Right ventricle myocardium inferior (tissue), 1 donor: ENCODE measurements around the gene GATA5. TPM values are rescaled to one million over a fixed set of nuclear protein-coding genes. Genes with fewer than 3 reads are reported as not detected.

ENCODE experiments used
- ATAC-seq: fragments of 200-7000 bp; cut with Tn5 transposase; one replicate; pipeline ENCODE4 v1.9.1; 2020; ENCODE audit warnings: mild to moderate bottlenecking, moderate library complexity
- DNase-seq: peaks from one replicate; pipeline ENCODE4 v3.0.0; 2021; ENCODE audit errors: missing footprints
- intact Hi-C: fragments of 100-400 bp; cut with DNase I; formaldehyde crosslinking; loops from one replicate; pipeline ENCODE4 v1.11.0; 2022
- long read RNA-seq: library from polyadenylated mRNA; unstranded; transcript quantifications from one replicate; pipeline ENCODE4 v2.0.0, GENCODE V29; 2021
- total RNA-seq: library from RNA; stranded (reverse); fragmentation: NEBNext Ultra II Directional; extraction: Animal tissue kit (Norgen Biotek cat#: 25700); gene quantifications from one replicate; pipeline ENCODE4 v1.2.1, GENCODE V29; 2021
- donor health status: DM: no; HTN: yes; CAD: no; lungs with severe emphysema.

The GATA5 gene, protein sequence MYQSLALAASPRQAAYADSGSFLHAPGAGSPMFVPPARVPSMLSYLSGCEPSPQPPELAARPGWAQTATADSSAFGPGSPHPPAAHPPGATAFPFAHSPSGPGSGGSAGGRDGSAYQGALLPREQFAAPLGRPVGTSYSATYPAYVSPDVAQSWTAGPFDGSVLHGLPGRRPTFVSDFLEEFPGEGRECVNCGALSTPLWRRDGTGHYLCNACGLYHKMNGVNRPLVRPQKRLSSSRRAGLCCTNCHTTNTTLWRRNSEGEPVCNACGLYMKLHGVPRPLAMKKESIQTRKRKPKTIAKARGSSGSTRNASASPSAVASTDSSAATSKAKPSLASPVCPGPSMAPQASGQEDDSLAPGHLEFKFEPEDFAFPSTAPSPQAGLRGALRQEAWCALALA
- total RNA-seq, result 1.7 TPM
- long read RNA-seq, partial matches to known transcripts, result 2 of 3 reads
- long read RNA-seq, other reads (novel, unspliced or antisense), result 0 of 3 reads

DNA sequence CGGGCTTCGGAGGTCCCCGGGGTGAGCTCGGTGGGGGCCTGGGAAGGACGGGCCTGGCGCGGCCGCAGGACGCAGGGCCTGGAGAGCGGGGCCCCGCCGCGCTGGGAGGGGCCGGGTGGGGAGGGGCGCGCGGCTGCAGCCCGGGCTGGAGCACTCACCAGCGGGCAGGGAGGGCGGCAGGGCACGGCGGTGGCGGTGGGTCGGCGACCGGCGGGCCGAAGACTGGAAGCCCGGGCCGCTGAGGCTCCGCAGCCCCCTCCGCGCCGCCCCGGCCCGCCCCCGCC is at the start of gene GATA5:
Gene GATA5 (minus strand): TSS at position 224 of the 284 bp plus-strand sequence. CDS start 474 bp downstream, outside the sequence.
- ATAC-seq (peak; percentile 33), DNase-seq (no peak)
- intact Hi-C loops, result no loop called here

DNA sequence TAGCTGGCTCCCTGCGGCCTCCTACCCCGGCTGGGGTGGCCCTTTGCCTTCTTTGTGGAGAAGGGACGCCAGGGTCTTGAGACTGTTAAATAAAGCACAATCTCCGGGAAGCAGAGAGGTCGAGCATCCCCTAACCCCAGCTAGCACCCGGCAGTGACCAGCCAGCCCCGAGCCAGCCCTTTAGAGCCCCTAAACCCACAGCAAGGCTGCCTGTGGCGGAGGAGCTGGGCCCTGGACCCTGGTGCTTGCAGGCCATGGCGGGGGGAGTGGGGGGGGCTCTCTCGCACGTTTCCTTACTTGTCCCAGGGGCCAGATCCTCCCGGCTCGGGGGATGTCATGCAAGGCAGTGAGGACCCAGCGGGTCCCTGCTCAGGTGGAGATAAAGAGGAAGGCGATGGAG is 49.2 kb upstream of the GATA5 start:
- no peak for DNase-seq
- no peak for ATAC-seq
- intact Hi-C loops, result no loop called here

DNA sequence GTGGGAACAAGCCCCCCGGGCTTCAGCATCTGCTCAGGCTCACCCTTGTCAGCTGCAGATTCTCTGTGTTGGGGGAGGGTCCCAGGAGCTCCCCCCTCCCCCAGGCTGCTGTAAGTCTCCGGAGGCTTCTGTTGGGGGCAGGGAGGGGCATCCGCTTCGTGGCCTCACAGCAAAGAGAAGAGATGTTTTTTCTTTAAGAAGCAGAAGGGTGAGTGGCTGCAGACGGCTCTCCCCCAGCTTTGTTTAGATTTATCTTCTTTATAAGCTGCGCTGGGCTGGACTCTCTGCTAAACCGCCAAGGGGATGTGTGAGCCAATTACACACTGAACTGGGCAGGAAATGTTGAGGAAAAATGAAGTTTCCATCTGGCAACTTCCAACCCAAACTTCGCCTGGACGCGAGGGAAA is 48.7 kb upstream of the GATA5 start:
- ATAC-seq, result no peak
- DNase-seq, result no peak

DNA sequence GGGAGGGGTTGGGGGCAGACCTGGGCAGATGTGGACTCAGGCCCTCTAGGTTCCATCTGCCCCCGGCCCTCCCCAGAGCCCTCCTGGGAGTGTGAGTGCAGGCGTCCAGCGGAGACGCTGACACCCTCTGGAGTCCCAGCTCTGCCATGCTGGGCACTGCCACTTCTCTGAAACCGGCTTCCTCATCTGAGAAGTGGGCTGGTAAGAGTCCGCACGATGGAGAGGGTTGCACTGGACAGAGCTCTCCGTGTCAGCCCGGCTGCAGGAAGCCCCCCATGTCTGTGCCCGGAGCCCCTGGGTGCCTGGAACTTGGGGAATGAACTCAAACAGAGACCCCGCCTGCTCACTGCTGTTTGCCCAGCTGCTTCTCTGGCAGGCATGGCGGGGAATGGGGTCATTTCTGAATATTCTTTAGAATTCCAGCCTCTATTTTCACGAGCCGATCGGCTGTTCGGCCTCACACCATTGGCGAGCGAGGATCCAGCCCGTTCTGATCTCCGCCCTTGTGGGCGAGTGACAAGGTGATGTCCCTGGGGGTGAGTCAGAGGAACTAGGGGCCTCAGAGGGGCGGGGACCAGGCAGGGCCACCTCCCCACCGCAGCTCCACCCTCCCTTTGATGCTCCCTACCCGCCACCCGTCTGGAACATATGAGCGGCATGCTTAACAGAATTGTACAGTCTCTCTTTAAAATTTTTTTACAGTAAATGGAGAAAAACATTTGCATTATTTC is 47.8 kb upstream of the GATA5 start:
- intact Hi-C loops, result no loop called here

More for the DNA sequence above, 48.7 kb upstream of the GATA5 start:
- intact Hi-C loops, result no loop called here

DNA sequence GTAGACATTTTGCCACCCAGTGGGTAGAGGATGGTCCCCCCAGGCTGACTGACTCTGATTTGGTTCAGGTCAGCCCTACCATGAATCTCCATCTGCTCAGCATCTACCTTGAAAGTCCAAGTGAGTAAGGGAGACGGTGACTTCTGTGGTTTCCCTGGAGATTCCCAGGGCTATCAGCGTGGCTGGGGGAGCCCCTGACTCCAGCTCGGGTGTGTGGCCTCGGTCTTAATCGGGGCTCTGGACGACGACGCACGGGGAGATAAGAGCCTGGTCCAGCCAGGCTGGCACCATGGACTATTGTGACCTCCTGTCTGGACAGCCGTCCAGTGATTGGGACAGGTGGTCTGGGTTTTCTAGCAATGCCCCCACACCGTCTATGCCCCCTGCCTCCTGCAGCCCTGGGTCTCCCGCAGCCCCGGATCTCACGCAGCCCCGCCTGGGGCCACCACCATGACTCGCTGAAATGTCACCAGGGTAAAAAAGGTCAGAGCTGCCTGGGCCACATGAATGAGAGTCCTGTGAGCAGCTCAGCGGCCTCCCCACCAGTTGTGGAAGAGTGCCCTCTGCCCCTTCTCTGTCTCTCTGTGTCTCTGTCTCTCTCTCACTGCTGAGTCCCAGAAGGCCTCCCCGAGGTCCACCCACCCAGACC is 47.1 kb upstream of the GATA5 start:
- ATAC-seq (no peak), DNase-seq (peak; percentile 6)
- intact Hi-C loops, result no loop called here

More for the DNA sequence above, 47.8 kb upstream of the GATA5 start:
- DNase-seq (no peak), ATAC-seq (no peak)

DNA sequence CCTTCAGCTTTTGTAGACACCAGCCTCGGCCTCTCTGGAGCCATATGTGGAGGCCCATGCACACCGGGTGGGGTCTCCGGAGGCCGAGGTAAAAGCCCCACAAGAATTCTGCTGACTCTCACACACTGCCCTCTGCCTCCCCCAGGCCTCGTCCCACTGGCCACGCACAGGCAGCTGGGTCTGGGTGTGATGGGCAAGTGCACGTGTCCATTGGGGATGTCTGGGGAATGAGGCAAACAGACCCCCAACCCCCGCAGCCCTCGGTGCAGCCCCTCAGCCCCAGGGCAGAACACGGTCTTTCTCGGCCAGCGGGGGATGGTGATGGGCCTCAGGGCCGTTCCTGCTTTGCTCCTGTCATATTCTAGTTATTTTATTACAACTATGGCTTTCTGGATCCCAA is 44.0 kb upstream of the GATA5 start:
- intact Hi-C loops, result no loop called here

DNA sequence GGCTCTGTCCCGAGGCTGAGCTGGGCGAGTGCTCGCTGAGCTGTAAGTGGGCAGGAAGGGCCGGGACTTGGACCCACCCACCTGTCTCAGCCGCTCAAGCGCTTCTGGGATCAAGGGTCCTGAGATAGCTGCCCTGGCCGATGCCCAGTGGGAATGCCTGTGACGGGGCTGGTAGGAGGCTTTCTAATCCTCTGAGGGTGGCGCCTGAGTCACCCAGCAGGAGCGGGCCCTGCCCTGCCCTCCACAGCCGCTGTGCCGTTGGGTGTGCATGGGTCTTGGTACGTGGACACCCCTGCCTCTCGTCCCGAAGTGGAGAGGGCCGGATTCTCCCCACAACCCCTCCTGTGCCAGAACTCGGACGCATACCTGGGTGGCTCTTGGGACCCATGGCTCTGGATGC is 43.1 kb upstream of the GATA5 start:
- ATAC-seq (no peak), DNase-seq (peak; percentile 30)
- intact Hi-C loops, result no loop called here

More for the DNA sequence above, 44.0 kb upstream of the GATA5 start:
- DNase-seq, result peak; percentile 15
- no peak for ATAC-seq

DNA sequence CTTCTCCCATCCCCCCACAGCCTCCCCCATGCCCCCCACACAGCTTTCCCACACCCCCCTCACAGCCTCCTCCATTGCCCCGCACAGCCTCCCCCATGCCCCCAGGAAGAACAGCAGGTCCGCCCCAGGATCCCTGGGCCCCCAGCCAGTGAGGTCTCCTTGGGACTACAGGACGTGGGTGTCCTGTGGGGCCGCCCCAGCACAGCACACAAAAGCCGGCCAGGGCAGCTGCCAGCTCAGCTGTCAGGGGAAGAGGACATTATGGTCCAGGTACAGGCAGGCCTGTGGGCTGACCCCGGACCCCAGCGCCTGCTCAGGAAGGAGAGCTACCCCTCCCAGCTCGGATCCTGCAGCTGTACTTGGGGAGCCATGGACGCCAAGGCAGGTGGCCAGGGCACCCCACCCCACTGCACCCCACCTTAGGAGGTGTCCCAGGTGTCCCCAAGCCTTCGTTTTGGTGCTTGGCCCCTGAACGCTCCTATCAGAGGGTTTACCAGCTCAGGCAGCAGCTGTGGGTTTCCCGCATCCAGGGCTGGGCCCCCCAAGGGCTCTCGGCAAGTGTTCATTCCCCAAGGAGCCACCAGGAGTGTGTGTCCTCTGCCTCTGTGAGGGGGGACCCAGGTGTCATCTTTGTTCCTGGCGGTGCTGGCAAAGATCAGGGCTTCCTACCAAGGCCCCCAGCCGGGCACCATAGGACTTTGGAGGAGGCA is 42.3 kb upstream of the GATA5 start:
- peak; percentile 57 for DNase-seq
- intact Hi-C loops, result no loop called here
- no peak for ATAC-seq

DNA sequence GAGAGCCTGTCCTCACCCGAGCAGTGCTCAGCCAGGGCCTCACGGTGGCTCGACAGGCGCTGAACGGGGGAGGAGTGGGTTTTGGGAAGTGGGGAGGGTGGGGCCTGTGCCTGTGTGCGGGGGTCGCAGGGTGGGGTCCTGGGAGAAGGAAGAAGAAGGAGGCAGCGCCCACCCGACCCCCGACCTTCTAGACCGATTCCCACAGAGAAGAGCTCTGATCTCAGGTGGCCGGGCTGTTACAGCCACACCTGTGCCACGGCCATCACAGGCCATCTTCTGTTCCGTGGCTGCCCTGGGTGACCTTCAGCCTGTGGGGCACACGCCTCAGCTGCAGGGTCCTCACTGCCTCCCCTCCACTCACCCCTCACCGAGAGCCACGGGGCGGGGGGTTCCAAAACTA is 41.4 kb upstream of the GATA5 start:
- intact Hi-C loops, result no loop called here
- DNase-seq, result peak; percentile 30
- no peak for ATAC-seq

DNA sequence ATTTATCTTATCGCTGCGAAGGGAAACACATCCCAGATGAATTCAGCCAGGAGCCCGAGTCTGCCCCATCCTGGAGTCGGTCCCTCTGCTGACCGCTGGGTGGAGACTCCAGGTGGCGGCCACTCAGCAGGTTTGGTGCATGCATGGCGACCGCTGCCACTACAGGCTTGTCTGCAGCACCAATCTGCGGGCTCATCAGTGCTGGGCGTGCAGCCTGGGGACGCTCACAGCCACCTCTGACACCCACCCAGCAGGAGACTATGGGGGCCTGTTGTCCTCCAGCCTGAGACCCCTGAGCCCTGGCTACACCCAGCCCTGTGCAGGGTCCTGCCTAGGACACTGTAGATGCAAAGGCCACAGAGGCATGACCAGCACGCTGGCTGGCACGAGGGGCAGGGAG is 40.5 kb upstream of the GATA5 start:
- intact Hi-C loops, result no loop called here
- DNase-seq, result peak; percentile 62
- peak; percentile 36 for ATAC-seq

DNA sequence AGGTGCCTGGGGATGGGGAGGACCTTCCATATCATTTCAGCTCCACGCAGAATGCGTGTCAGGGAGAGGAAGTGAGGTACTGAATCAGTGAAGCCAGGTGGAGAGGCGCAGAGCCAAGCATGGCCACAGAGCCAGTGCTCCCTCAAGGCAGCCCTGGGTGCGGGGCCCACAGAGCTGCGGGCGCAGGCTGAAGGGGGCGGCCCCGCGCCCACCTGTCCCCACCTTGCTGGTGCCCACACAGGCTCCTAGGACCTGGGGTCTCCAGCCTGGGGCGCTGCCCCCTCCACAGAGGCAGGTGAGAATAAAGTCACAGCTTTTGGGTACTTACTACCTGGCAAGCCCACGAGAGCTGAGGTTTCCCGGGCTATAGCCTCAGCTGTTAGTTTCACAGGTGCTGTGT is 40.0 kb upstream of the GATA5 start:
- intact Hi-C loops, result no loop called here
- DNase-seq (peak; percentile 61), ATAC-seq (no peak)

DNA sequence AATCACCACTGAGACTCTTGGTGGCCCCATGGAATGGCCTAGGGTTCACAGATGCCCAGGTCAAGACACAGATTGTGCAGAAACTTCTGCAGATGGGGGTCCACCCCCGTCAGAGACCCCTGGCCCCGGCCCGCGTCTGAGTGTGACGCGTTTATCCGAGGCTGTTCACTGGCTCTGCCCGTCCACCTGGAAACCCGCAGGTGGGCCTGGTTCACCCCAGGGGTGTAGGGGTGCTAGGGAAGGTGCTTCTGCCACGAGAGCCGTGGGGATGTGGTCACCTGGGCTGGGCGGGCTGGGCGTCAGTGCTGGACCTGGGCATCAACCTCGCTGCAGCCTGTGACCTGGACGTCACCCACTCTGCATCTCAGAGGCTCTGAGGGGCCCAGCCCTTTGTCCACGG is 39.5 kb upstream of the GATA5 start:
- DNase-seq, result peak; percentile 9
- intact Hi-C loops, result no loop called here
- no peak for ATAC-seq

DNA sequence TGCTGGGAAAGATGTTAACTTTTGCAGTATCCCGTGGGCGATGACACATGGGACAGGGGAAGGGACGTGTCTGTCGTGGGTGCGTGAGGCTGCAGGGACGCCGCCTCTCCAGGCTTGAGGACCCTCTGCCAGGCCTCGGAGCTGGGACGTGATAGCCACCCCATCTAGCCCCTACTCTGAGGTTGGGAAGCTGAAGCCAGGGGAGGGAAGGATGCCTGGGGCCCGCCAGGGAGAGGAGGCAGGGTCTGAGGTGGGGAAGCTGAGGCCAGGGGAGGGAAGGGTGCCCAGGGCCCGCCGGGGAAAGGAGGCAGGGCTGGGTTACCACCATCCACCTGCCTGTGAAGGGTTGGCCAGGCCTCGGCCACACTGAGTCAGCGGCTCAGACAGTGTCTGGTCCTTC is 38.2 kb upstream of the GATA5 start:
- no peak for DNase-seq
- intact Hi-C loops, result no loop called here
- no peak for ATAC-seq

DNA sequence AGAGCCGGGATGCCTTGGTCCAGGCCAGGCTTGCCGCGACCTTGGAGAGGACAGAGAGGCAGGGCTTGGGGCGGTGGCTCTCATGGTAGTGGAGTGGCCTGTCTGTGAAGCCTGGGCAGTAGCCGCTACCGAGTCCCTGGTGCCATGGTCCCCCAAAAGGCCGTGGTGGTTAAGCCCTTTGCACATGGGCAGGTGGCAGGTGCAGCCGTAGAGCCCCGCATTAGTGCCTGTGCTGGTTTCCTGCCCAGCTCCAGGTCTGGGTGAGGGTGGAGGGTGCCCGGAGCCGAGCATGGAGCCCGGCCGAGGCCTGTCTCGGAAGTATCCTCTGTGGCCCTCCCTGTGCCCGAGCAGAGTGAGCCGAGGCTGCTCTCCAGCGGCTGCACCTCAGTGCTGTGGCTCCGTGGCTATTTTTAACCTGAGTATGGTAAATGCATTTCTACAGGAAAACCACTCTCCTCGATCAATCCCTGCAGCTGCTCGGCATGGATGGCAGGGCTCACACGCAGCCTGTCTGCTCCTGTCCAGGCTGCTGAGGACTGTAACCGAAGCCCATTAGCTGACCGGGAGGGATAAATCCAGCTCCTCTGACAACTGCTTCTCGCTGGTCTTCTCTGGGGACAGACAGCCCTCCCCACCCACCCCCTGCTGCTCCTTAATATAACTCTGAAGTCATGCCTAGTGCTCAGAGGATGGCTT is 36.3 kb upstream of the GATA5 start:
- intact Hi-C loops, result no loop called here
- peak; percentile 49 for DNase-seq
- peak; percentile 70 for ATAC-seq

DNA sequence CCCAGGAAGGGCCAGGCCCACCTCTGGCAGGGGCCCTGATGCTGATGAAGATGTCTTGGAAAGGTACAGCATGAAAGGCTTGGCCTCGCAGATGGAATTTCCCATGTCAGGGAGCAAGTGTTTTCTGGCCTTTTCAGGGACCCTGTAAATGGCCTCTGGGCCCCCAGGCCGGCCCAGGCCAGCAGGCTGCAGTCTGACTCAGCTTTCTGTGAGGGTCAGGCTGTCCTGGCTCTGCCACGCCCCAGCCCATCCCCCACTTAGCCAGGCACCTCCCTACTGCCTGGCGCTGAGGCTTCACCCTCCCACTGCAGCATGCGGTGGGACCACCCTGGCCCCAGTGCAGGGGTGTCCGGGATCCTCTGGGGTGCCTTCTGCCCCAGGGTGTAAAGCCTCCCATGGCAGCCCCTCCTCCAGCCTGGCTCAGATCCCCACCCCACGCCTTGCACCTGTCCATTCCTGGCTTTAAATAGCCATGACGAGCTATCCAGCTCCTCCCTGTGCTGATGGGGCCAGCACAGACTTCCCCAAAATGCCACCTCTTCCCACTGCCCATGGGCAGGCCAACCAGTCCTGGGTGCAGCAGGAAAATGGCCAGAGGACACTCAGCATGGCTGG is 35.6 kb upstream of the GATA5 start:
- intact Hi-C loops, result no loop called here
- peak; percentile 9 for ATAC-seq
- DNase-seq, result peak; percentile 61

DNA sequence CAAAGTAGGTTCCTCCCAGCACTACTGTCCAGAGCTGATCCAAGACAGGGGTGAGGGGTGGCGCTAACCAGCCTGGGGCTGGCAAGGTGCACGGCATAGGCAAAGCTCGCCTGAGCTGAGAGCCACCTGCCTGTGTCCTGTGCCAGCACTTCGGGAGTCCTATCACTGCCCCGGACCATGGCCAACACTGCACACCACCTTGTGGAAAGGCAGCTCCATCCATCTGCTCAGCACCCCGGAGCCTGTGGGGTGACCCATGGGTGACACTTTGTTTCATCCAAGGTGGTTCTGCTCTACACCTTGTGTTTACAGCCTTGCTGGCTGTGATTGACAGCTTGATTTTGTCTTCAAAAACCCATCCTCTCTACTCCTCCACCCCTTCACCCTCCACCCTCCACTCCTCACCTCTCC is 32.9 kb upstream of the GATA5 start:
- peak; percentile 59 for DNase-seq
- ATAC-seq, result no peak
- intact Hi-C loops, result no loop called here

DNA sequence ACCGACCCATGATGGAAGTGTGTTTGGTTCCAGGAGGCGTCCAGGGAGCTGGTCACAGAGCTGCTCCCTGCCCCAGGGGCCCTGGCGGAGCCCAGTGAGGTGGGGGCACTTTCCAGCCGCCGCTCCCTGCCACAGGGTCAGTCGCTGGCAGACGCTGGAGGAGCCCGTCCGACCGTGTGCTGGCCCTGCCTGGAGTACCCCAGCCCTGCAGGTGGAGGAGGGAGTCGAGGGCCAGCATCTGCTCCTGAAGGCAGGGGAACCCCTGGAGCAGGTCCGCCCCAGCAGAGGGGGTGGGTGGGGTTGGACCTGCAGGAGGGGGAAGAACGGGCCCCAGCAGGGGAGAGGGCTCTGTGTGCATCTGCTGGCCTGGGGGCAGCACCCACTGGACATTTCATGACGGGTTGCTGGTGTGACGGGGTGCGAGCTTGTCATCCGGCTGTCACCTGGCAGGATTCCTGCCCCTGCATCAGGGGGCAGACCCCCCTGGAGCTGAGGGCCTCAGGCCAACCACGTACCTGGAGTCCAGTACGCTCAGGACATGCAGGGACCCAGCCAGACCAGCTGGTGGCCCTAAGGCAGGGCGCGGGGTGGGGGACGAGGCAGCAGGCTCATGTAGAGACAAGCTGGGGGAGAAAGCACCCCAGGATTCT is 32.3 kb upstream of the GATA5 start:
- DNase-seq, result peak; percentile 35
- no peak for ATAC-seq
- intact Hi-C loops, result no loop called here

DNA sequence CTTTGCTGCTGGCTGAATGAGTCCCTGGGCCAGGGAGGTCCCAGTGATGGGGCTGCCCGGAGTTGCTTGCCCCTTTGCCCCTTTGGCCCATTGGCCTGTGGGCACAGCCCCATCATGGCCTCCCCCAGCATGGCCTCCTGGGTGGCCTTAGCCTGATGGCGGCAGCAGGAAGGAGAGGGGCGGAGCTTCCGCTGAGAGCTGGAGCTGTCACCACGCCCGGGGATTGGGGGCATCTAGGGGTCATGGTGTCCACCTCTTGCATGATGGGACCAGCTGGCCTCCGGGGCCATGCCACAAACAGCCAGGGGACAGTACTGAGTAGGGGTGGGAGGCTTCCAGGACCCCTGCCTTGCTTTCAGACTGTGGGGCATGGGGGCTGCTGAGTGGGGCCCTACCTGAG is 31.5 kb upstream of the GATA5 start:
- intact Hi-C loops, result no loop called here
- no peak for ATAC-seq

More for the DNA sequence above, 31.5 kb upstream of the GATA5 start:
- DNase-seq, result peak; percentile 68
